HG03342 (cell line): Measurements from ENCODE around the gene ENDOD1.

Experiments used
- ATAC-seq: cut with Tn5 transposase; IDR thresholded peaks from one replicate; pipeline ENCODE4 v1.9.1; 2021; ENCODE audit warnings: mild to moderate bottlenecking, moderate library complexity; ENCODE audit not compliant: unreplicated experiment

The ENDOD1 gene

GRCh38 chr11:95157824-95158223 lies 68.2 kb downstream of the ENDOD1 start:
- no peak for ATAC-seq

- ATAC-seq: no peak
Observed at GRCh38 chr11:95161248-95161647, 71.6 kb downstream of the ENDOD1 start.

- no peak for ATAC-seq
Observed at GRCh38 chr11:95163106-95163505, 73.5 kb downstream of the ENDOD1 start.

DNA sequence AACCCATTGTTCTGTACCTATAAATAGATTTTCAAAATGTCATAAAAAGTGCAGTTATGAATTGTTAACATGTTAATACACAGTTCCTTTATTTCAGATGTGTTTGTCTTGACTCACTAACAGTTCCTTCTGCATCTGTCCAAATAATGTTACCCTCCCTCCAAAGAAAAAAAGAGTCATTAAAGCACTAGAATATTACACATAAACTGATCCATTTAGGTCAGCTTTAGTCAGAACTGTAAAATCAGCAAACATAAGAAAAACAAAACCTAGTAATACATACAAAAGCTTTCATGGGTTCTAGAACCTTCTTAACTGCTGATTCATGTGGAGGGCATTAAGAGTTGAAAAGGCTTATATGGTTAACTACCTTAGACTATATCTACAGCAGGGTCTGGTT lies 76.0 kb downstream of the ENDOD1 start:
- no peak for ATAC-seq

- no peak for ATAC-seq
Observed at GRCh38 chr11:95166781-95167180, 77.1 kb downstream of the ENDOD1 start.

GRCh38 chr11:95170294-95170693 lies 80.6 kb downstream of the ENDOD1 start:
- ATAC-seq: no peak

GRCh38 chr11:95175818-95176380 lies 86.3 kb downstream of the ENDOD1 start:
- ATAC-seq: no peak
